ENCODE data around the gene AP3S2.

- TF ChIP-seq TAF1 (IDR thresholded peaks at IDR 0.05; ENCODE audit: low read depth, low read length), result no peak
- no peak for TF ChIP-seq CBX5 (IDR thresholded peaks at IDR 0.05; ENCODE audit: low read depth, low read length)
- TF ChIP-seq CTCF (IDR thresholded peaks at IDR 0.05; ENCODE audit: control extremely low read depth in 1 of 3, insufficient read depth in 1 of 3, low read depth in 1 of 3, low read length in 3 of 3), result no peak
- no peak for TF ChIP-seq YY1 (IDR thresholded peaks at IDR 0.05; ENCODE audit: low read depth, low read length)
Measured at GRCh38 chr15:89898146-89898545, 4.4 kb upstream of the AP3S2 start.
